Memory B cell (primary cell): ENCODE data around the gene NUP205.
"Not testable (repeated sequence)": the region's sequence is repeated elsewhere in the genome, so short reads cannot be mapped to it uniquely, and the experiment has no call there.

ENCODE experiments used
- ATAC-seq: fragments of 150-1000 bp; cut with Tn5 transposase; 2 replicates; pipeline ENCODE4 v1.10.0; 2021; ENCODE audit warnings: low read depth, mild to moderate bottlenecking, moderate library complexity
- DNase-seq, 2 donors: peaks; one replicate each; pipeline ENCODE4 v3.0.0; 2022; ENCODE audit warnings: low spot score in 2 of 2
- H3K27ac Mint-ChIP-seq: one replicate; pipeline ENCODE4 v1.8.0; 2022; ENCODE audit warnings: mild to moderate bottlenecking, moderate library complexity, mixed read lengths
- H3K27me3 Mint-ChIP-seq: one replicate; pipeline ENCODE4 v1.8.0; 2022; ENCODE audit warnings: mixed read lengths
- H3K36me3 Mint-ChIP-seq: one replicate; pipeline ENCODE4 v1.8.0; 2022; ENCODE audit warnings: mild to moderate bottlenecking, mixed read lengths
- H3K4me1 Mint-ChIP-seq: one replicate; pipeline ENCODE4 v1.8.0; 2022; ENCODE audit warnings: mixed read lengths
- H3K4me3 Mint-ChIP-seq: one replicate; pipeline ENCODE4 v1.8.0; 2022; ENCODE audit warnings: mild to moderate bottlenecking, moderate library complexity, mixed read lengths
- H3K9me3 Mint-ChIP-seq: one replicate; pipeline ENCODE4 v1.8.0; 2022; ENCODE audit warnings: mixed read lengths

Gene NUP205

GRCh38 chr7:135678612-135679575 lies 121.2 kb downstream of the NUP205 start:
- DNase-seq, result no peak
- Mint-ChIP-seq H3K4me1 (peaks cover 5% of the 10 kb centered on the region), H3K9me3 (no peaks in the 10 kb centered on the region), H3K4me3 (no peak overlapping the region), H3K36me3 (peaks cover 16% of the 10 kb centered on the region), H3K27ac (no peak overlapping the region), H3K27me3 (no peaks in the 10 kb centered on the region)
- ATAC-seq, result no peak

- DNase-seq (no peak), ATAC-seq (no peak)
- Mint-ChIP-seq H3K27me3 (no peaks in the 10 kb centered on the region), H3K4me1 (peaks cover 5% of the 10 kb centered on the region), H3K4me3 (no peak overlapping the region), H3K9me3 (no peaks in the 10 kb centered on the region), H3K27ac (no peak overlapping the region), H3K36me3 (peaks cover 11% of the 10 kb centered on the region)
Observed at GRCh38 chr7:135681762-135682161, 124.0 kb downstream of the NUP205 start.

- H3K4me1 Mint-ChIP-seq, result peaks cover 5% of the 10 kb centered on the region
- ATAC-seq (no peak), DNase-seq (no peak)
- H3K27ac Mint-ChIP-seq, result no peak overlapping the region
- H3K27me3 Mint-ChIP-seq, result no peaks in the 10 kb centered on the region
- peaks cover 11% of the 10 kb centered on the region for H3K36me3 Mint-ChIP-seq
- H3K4me3 Mint-ChIP-seq, result no peak overlapping the region
- H3K9me3 Mint-ChIP-seq, result no peaks in the 10 kb centered on the region
Observed at GRCh38 chr7:135682191-135682590, 124.5 kb downstream of the NUP205 start.

- H3K36me3 Mint-ChIP-seq, result peaks cover 2% of the 10 kb centered on the region
- H3K27me3 Mint-ChIP-seq, result no peaks in the 10 kb centered on the region
- DNase-seq (no peak), ATAC-seq (no peak)
- peak overlapping the region; percentile 48 for H3K27ac Mint-ChIP-seq
- no peak overlapping the region for H3K4me3 Mint-ChIP-seq
- H3K9me3 Mint-ChIP-seq, result no peaks in the 10 kb centered on the region
- H3K4me1 Mint-ChIP-seq, result peaks cover 5% of the 10 kb centered on the region
Observed at GRCh38 chr7:135683609-135684008, 125.9 kb downstream of the NUP205 start.

GRCh38 chr7:135684136-135684535 lies 126.4 kb downstream of the NUP205 start:
- Mint-ChIP-seq H3K36me3 (peaks cover 2% of the 10 kb centered on the region), H3K4me1 (peaks cover 5% of the 10 kb centered on the region), H3K9me3 (no peaks in the 10 kb centered on the region), H3K4me3 (no peak overlapping the region), H3K27ac (peak overlapping the region; percentile 48), H3K27me3 (no peaks in the 10 kb centered on the region)
- no peak for ATAC-seq
- DNase-seq, result no peak

GRCh38 chr7:135684699-135685098 lies 127.0 kb downstream of the NUP205 start:
- Mint-ChIP-seq H3K27me3 (no peaks in the 10 kb centered on the region), H3K4me3 (no peak overlapping the region), H3K27ac (no peak overlapping the region), H3K36me3 (peaks cover 5% of the 10 kb centered on the region), H3K4me1 (peaks cover 5% of the 10 kb centered on the region), H3K9me3 (no peaks in the 10 kb centered on the region)
- ATAC-seq (no peak), DNase-seq (no peak)

GRCh38 chr7:135685306-135686084 lies 127.8 kb downstream of the NUP205 start:
- peak overlapping the region; percentile 10 for H3K27ac Mint-ChIP-seq
- ATAC-seq, result no peak
- no peak overlapping the region for H3K4me3 Mint-ChIP-seq
- H3K4me1 Mint-ChIP-seq, result peaks cover 5% of the 10 kb centered on the region
- no peaks in the 10 kb centered on the region for H3K27me3 Mint-ChIP-seq
- H3K36me3 Mint-ChIP-seq, result peaks cover 5% of the 10 kb centered on the region
- DNase-seq, result no peak
- no peaks in the 10 kb centered on the region for H3K9me3 Mint-ChIP-seq

- no peaks in the 10 kb centered on the region for H3K9me3 Mint-ChIP-seq
- H3K36me3 Mint-ChIP-seq, result peaks cover 3% of the 10 kb centered on the region
- H3K27me3 Mint-ChIP-seq, result no peaks in the 10 kb centered on the region
- H3K4me1 Mint-ChIP-seq, result peaks cover 2% of the 10 kb centered on the region
- no peak overlapping the region for H3K4me3 Mint-ChIP-seq
- ATAC-seq (no peak), DNase-seq (no peak)
- no peak overlapping the region for H3K27ac Mint-ChIP-seq
Observed at GRCh38 chr7:135687466-135687865, 129.7 kb downstream of the NUP205 start.

- H3K27me3 Mint-ChIP-seq, result no peaks in the 10 kb centered on the region
- ATAC-seq, result no peak
- H3K9me3 Mint-ChIP-seq, result no peaks in the 10 kb centered on the region
- H3K4me1 Mint-ChIP-seq, result no peaks in the 10 kb centered on the region
- H3K4me3 Mint-ChIP-seq, result no peak overlapping the region
- peaks cover 6% of the 10 kb centered on the region for H3K36me3 Mint-ChIP-seq
- H3K27ac Mint-ChIP-seq, result no peak overlapping the region
- DNase-seq, result no peak
Observed at GRCh38 chr7:135690566-135690965, 132.8 kb downstream of the NUP205 start.

- ATAC-seq (no peak), DNase-seq (no peak)
- Mint-ChIP-seq H3K27me3 (no peaks in the 10 kb centered on the region), H3K4me1 (no peaks in the 10 kb centered on the region), H3K9me3 (no peaks in the 10 kb centered on the region), H3K27ac (no peak overlapping the region), H3K36me3 (peaks cover 7% of the 10 kb centered on the region), H3K4me3 (no peak overlapping the region)
Observed at GRCh38 chr7:135692055-135692454, 134.3 kb downstream of the NUP205 start.

GRCh38 chr7:135692606-135693005 lies 134.9 kb downstream of the NUP205 start:
- not testable (repeated sequence) for H3K4me1 Mint-ChIP-seq, H3K4me3 Mint-ChIP-seq, H3K27me3 Mint-ChIP-seq, H3K9me3 Mint-ChIP-seq, ATAC-seq, H3K27ac Mint-ChIP-seq, H3K36me3 Mint-ChIP-seq, DNase-seq

- DNase-seq, result no peak
- no peak for ATAC-seq
- H3K27me3 Mint-ChIP-seq, result no peaks in the 10 kb centered on the region
- H3K9me3 Mint-ChIP-seq, result no peaks in the 10 kb centered on the region
- no peaks in the 10 kb centered on the region for H3K4me1 Mint-ChIP-seq
- H3K36me3 Mint-ChIP-seq, result peaks cover 7% of the 10 kb centered on the region
- H3K27ac Mint-ChIP-seq, result no peak overlapping the region
- no peak overlapping the region for H3K4me3 Mint-ChIP-seq
Observed at GRCh38 chr7:135693558-135693957, 135.8 kb downstream of the NUP205 start.

- ATAC-seq, result no peak
- DNase-seq, result no peak
- Mint-ChIP-seq H3K27ac (no peak overlapping the region), H3K4me1 (no peaks in the 10 kb centered on the region), H3K36me3 (peaks cover 10% of the 10 kb centered on the region), H3K4me3 (no peak overlapping the region), H3K9me3 (no peaks in the 10 kb centered on the region), H3K27me3 (no peaks in the 10 kb centered on the region)
Observed at GRCh38 chr7:135697276-135698049, 139.7 kb downstream of the NUP205 start.
